HCT116 (cell line): ENCODE data around the gene CFAP61. TPM values are rescaled to one million over a fixed set of nuclear protein-coding genes. Genes with fewer than 3 reads are reported as not detected.

ENCODE experiments used
- ATAC-seq: fragments of 200-7000 bp; cut with Tn5 transposase; 2 replicates; pipeline ENCODE4 v1.9.1; 2020; ENCODE audit warnings: mild to moderate bottlenecking, moderate library complexity
- BruUV-seq: library from RNA; stranded (reverse); fragments of 400-500 nt; replicated peaks from 2 replicates; lab custom pipeline; 2021; lab: Mats Ljungman, UMichigan
- CTCF ChIA-PET: fragments of 300-600 bp; sonication (Branson Sonifier 250); formaldehyde crosslinking; loops from one replicate; lab custom pipeline; 2021; ENCODE audit warnings: antibody characterized with exemption; lab: Charles Lee
- POLR2A ChIA-PET: fragments of 300-600, 350-600 bp; sonication (Branson Sonifier 250); formaldehyde crosslinking; loops from one replicate; lab custom pipeline; 2021; ENCODE audit warnings: antibody characterized with exemption; lab: Charles Lee
- RAD21 ChIA-PET, 2 experiments: fragments of 300-600 bp; sonication (Branson Sonifier 250); formaldehyde crosslinking; loops; one replicate each; lab custom pipeline; 2023; ENCODE audit warnings: low total read pairs in 2 of 2; ENCODE audit not compliant: uncharacterized antibody in 2 of 2, unreplicated experiment in 2 of 2, low non-redundant PET in 1 of 2; lab: Charles Lee
- DNase-seq: peaks from one replicate; pipeline ENCODE4 v3.0.0-alpha.2; 2010; ENCODE audit warnings: low read depth, low spot score
- H2AFZ ChIP-seq: fragments of 200-600 bp; shearing (Covaris generic), sonication (generic); 2 replicates; pipeline ENCODE4 v1.6.1; 2017; ENCODE audit warnings: low read depth, mixed run types, mixed read lengths, antibody characterized with exemption, low read length; ENCODE audit not compliant: poor library complexity, severe bottlenecking
- H3K27ac ChIP-seq: 2 replicates; pipeline ENCODE4 v1.5.1; 2012; ENCODE audit warnings: low read depth, low read length
- H3K27me3 ChIP-seq: fragments of 200-600 bp; sonication (generic); 2 replicates; pipeline ENCODE4 v1.6.1; 2016; ENCODE audit warnings: mixed run types, low read length, mixed read lengths; ENCODE audit not compliant: insufficient read depth
- H3K36me3 ChIP-seq, 2 experiments: fragments of 200-500 bp in 1 of 2; fragments of 200-600 bp in 1 of 2; sonication (Bioruptor generic) in 1 of 2; sonication (generic) in 1 of 2; 2 replicates each; pipeline versions ENCODE4 v1.5.1 to v1.6.1; 2014 to 2016; ENCODE audit warnings: low read length in 2 of 2, inconsistent platforms in 1 of 2, mixed read lengths in 1 of 2, mixed run types in 1 of 2; ENCODE audit not compliant: insufficient read depth in 2 of 2, control insufficient read depth in 1 of 2
- H3K4me1 ChIP-seq, 2 experiments: fragments of 200-600 bp in 1 of 2; sonication (generic) in 1 of 2; 2 replicates each; pipeline versions ENCODE4 v1.5.1 to v1.6.1; 2012 to 2017; ENCODE audit warnings: low read length in 2 of 2, inconsistent platforms in 1 of 2, mild to moderate bottlenecking in 1 of 2, mixed read lengths in 1 of 2, mixed run types in 1 of 2, moderate library complexity in 1 of 2; ENCODE audit not compliant: insufficient read depth in 2 of 2, control insufficient read depth in 1 of 2
- H3K4me2 ChIP-seq: fragments of 200-600 bp; sonication (generic); 2 replicates; pipeline ENCODE4 v1.6.1; 2017; ENCODE audit warnings: mixed run types, low read length, mixed read lengths
- H3K4me3 ChIP-seq, 2 experiments: fragments of 200-600 bp in 1 of 2; sonication (generic) in 1 of 2; replicated peaks in 1 of 2; 2 replicates each; pipeline ENCODE4 v1.5.1; 2011 to 2016; ENCODE audit warnings: low read length in 2 of 2, control low read depth in 1 of 2, low read depth in 1 of 2, mild to moderate bottlenecking in 1 of 2, mixed read lengths in 1 of 2, mixed run types in 1 of 2
- H3K79me2 ChIP-seq: fragments of 200-600 bp; sonication (generic); 2 replicates; pipeline ENCODE4 v1.6.1; 2017; ENCODE audit warnings: mild to moderate bottlenecking, mixed run types, low read length, moderate library complexity, mixed read lengths; ENCODE audit not compliant: insufficient read depth
- H3K9ac ChIP-seq: fragments of 200-600 bp; sonication (generic); 2 replicates; pipeline ENCODE4 v1.6.1; 2016; ENCODE audit warnings: low read length, mixed read lengths
- H3K9me2 ChIP-seq: fragments of 200-600 bp; sonication (generic), shearing (Covaris generic); 2 replicates; pipeline ENCODE4 v1.6.1; 2017; ENCODE audit warnings: mixed run types, mild to moderate bottlenecking, moderate library complexity; ENCODE audit not compliant: insufficient read depth
- H3K9me3 ChIP-seq, 2 experiments: fragments of 200-500 bp in 1 of 2; fragments of 200-600 bp in 1 of 2; sonication (Bioruptor generic) in 1 of 2; sonication (generic) in 1 of 2; 2 replicates each; pipeline ENCODE4 v1.6.1; 2014 to 2017; ENCODE audit warnings: low read length in 2 of 2, mixed read lengths in 2 of 2, inconsistent platforms in 1 of 2, low read depth in 1 of 2, mild to moderate bottlenecking in 1 of 2, mixed run types in 1 of 2, moderate library complexity in 1 of 2; ENCODE audit not compliant: control insufficient read depth in 1 of 2, insufficient read depth in 1 of 2
- H4K20me1 ChIP-seq: fragments of 200-600 bp; sonication (generic), shearing (Covaris generic); 2 replicates; pipeline ENCODE4 v1.6.1; 2017; ENCODE audit warnings: mixed run types, mild to moderate bottlenecking, moderate library complexity; ENCODE audit not compliant: insufficient read depth
- CBX3 ChIP-seq: IDR thresholded peaks from 2 replicates; pipeline ENCODE4 v1.6.1; 2012; ENCODE audit warnings: low read depth
- CEBPB ChIP-seq: IDR thresholded peaks from 2 replicates; pipeline ENCODE4 v1.6.1; 2012; ENCODE audit warnings: low read depth
- EGR1 ChIP-seq: IDR thresholded peaks from 2 replicates; pipeline ENCODE4 v1.6.1; 2012; ENCODE audit warnings: low read depth
- ELF1 ChIP-seq: IDR thresholded peaks from 2 replicates; pipeline ENCODE4 v1.6.1; 2012; ENCODE audit warnings: low read depth, borderline replicate concordance
- EZH2 ChIP-seq: fragments of 200-600 bp; sonication (generic); IDR thresholded peaks from 2 replicates; pipeline ENCODE4 v1.6.1; 2017; ENCODE audit warnings: antibody characterized with exemption, mixed run types
- EZH2phosphoT487 ChIP-seq: fragments of 200-600 bp; IDR thresholded peaks from 2 replicates; pipeline ENCODE4 v1.6.1; 2018; ENCODE audit warnings: antibody characterized with exemption, borderline replicate concordance
- FOSL1 ChIP-seq: IDR thresholded peaks from 2 replicates; pipeline ENCODE4 v1.6.1; 2012; ENCODE audit warnings: low read depth
- JUND ChIP-seq: IDR thresholded peaks from 2 replicates; pipeline ENCODE4 v1.6.1; 2012
- SRF ChIP-seq: IDR thresholded peaks from 2 replicates; pipeline ENCODE4 v1.6.1; 2012; ENCODE audit warnings: low read depth
- TCF7L2 ChIP-seq: IDR thresholded peaks from 2 replicates; pipeline ENCODE4 v1.7.0; 2011; ENCODE audit warnings: borderline replicate concordance, inconsistent platforms; ENCODE audit not compliant: insufficient read depth, insufficient read length; ENCODE audit errors: extremely low read depth
- ZFX ChIP-seq: fragments of 450-650 bp; IDR thresholded peaks from 2 replicates; pipeline ENCODE4 v1.6.1; 2017
- ZNF274 ChIP-seq: fragments of 200-500 bp; sonication (Bioruptor generic); IDR thresholded peaks from 2 replicates; pipeline ENCODE4 v1.6.1; 2014; ENCODE audit warnings: mild to moderate bottlenecking, low read depth, low read length, inconsistent platforms
- intact Hi-C: fragments of 100-400 bp; cut with micrococcal nuclease; formaldehyde crosslinking; loops from 2 replicates; pipeline ENCODE4 v1.10.0; 2022
- total RNA-seq: library from RNA; stranded (reverse); gene quantifications from one replicate; pipeline ENCODE4 v1.2.1, GENCODE V29; 2021; ENCODE audit not compliant: unreplicated experiment
- TF ChIP-seq, protein P1 (sequence below): IDR thresholded peaks from 2 replicates; pipeline ENCODE4 v1.6.1; 2012
- TF ChIP-seq, protein P2 (sequence below), 3 experiments: fragments of 200-600 bp in 1 of 3; sonication (generic) in 1 of 3; IDR thresholded peaks in 2 of 3; conservative IDR thresholded peaks in 1 of 3; 2 replicates each; pipeline ENCODE4 v1.5.1; 2012 to 2017; ENCODE audit warnings: low read depth in 2 of 3, low read length in 2 of 3, antibody characterized with exemption in 1 of 3, borderline replicate concordance in 1 of 3, control low read depth in 1 of 3, mild to moderate bottlenecking in 1 of 3, mixed read lengths in 1 of 3, mixed run types in 1 of 3, moderate library complexity in 1 of 3; ENCODE audit not compliant: insufficient read depth in 1 of 3
- TF ChIP-seq, protein P3 (sequence below): IDR thresholded peaks from 2 replicates; pipeline ENCODE4 v1.6.1; 2012

Gene CFAP61
- total RNA-seq, 1 experiment from 2014 or later = 1.7 TPM

DNA sequence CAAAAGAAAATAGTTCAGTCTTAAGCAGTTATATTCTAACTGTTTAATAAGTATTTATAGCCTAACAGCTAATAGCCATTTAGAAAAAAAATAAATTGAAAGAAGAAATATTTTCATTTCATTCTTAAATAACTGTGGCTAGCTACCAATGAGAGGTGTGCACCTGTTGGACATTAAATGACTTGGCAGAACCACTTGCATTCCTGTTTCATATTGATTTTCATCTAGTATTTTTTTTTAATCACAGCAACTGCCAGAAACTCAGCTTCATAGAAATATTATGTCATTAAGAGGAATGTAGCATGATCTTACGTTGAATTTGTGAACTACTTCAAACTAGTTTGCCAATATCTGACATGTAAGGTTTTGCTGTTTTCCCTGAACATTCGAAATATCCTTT lies 25.0 kb upstream of the CFAP61 start (continued):
- no peak for TF ChIP-seq TCF7L2
- no peak for TF ChIP-seq CEBPB
- TF ChIP-seq ZNF274 = no peak
- TF ChIP-seq, all 23 proteins: peak for 0

DNA sequence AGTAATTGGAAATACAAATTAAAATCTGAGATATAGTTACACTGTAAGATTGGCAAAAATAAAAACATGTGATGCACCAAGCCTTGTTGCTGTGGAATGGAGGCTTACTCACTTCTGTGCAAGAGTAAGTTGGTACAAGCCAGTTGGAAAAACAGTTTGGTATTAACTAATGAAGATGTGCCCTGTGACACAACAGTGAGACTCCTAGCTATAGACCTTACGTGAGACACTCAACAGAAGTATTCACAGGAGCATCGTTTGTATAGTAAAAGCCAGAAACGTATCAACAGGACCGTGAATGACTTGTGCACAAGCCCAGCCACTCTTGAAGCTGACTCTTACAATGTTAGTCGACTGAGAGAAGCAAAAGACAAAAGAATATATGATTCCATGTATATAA lies 20.5 kb upstream of the CFAP61 start:
- CTCF ChIA-PET = no interaction called here
- peaks cover 61% of the 10 kb centered on the region for H3K79me2 ChIP-seq
- no peak overlapping the region for H2AFZ ChIP-seq
- TF ChIP-seq EGR1 (no peak), ELF1 (no peak), FOSL1 (no peak), JUND (no peak), ZFX (no peak), EZH2 (no peak)
- no peak overlapping the region for H3K27ac ChIP-seq
- H3K4me1 ChIP-seq = no peaks in the 10 kb centered on the region
- no TSS peak for BruUV-seq
- no peak for DNase-seq
- peaks cover 51 to 55% of the 10 kb centered on the region in 2 experiments for H3K36me3 ChIP-seq
- POLR2A ChIA-PET = no interaction called here
- RAD21 ChIA-PET = no interaction called here
- H3K9me2 ChIP-seq = no peaks in the 10 kb centered on the region
- H3K27me3 ChIP-seq = no peaks in the 10 kb centered on the region
- H3K4me2 ChIP-seq = no peak overlapping the region
- no peak for ATAC-seq
- H3K9ac ChIP-seq = no peak overlapping the region
- H3K4me3 ChIP-seq = no peak overlapping the region
- no peaks in the 10 kb centered on the region for H3K9me3 ChIP-seq
- intact Hi-C loops = no loop called here
- H4K20me1 ChIP-seq = peaks cover 11% of the 10 kb centered on the region; the same call in 1 of the 2 replicates

DNA sequence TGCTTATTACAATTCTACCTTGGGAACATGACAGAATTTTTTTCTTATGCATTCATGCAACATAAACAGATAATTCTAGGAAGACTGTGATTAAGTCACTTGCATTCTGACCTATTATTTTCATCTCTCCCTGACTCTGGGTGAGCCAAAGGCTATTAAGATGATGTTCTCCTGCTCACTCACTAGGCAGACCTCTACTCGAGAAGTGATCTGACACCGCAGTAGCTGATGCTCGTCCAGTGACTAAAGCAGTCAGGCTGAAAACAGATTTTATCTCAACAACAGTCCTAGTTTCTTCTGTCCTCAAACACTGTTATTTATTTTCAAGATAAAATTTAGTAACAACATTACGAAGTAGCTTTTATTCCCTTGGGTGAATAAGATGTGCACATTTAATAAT lies 17.8 kb upstream of the CFAP61 start:
- no peak for ATAC-seq
- POLR2A ChIA-PET = no interaction called here
- intact Hi-C loops = no loop called here
- Histone ChIP-seq H3K9me2 (no peaks in the 10 kb centered on the region), H3K9me3 (no peaks in the 10 kb centered on the region), H2AFZ (no peak overlapping the region), H3K9ac (no peak overlapping the region), H3K4me1 (no peaks in the 10 kb centered on the region), H3K27me3 (no peaks in the 10 kb centered on the region), H3K4me3 (no peak overlapping the region), H3K27ac (no peak overlapping the region), H4K20me1 (peaks cover 7% of the 10 kb centered on the region; the same call in 1 of the 2 replicates), H3K79me2 (peaks cover 35% of the 10 kb centered on the region), H3K4me2 (no peak overlapping the region), H3K36me3 (peaks cover 58 to 65% of the 10 kb centered on the region in 2 experiments)
- DNase-seq = no peak
- no TSS peak for BruUV-seq
- CTCF ChIA-PET = no interaction called here
- TF ChIP-seq ELF1 (no peak), ZFX (no peak), EGR1 (no peak), EZH2phosphoT487 (no peak), CBX3 (no peak), SRF (no peak), JUND (no peak), TCF7L2 (no peak)
- TF ChIP-seq, protein P1, sequence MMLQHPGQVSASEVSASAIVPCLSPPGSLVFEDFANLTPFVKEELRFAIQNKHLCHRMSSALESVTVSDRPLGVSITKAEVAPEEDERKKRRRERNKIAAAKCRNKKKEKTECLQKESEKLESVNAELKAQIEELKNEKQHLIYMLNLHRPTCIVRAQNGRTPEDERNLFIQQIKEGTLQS = no peak
- TF ChIP-seq, protein P2, sequence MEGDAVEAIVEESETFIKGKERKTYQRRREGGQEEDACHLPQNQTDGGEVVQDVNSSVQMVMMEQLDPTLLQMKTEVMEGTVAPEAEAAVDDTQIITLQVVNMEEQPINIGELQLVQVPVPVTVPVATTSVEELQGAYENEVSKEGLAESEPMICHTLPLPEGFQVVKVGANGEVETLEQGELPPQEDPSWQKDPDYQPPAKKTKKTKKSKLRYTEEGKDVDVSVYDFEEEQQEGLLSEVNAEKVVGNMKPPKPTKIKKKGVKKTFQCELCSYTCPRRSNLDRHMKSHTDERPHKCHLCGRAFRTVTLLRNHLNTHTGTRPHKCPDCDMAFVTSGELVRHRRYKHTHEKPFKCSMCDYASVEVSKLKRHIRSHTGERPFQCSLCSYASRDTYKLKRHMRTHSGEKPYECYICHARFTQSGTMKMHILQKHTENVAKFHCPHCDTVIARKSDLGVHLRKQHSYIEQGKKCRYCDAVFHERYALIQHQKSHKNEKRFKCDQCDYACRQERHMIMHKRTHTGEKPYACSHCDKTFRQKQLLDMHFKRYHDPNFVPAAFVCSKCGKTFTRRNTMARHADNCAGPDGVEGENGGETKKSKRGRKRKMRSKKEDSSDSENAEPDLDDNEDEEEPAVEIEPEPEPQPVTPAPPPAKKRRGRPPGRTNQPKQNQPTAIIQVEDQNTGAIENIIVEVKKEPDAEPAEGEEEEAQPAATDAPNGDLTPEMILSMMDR (IDR thresholded peaks at IDR 0.05 in 2 of 3, conservative IDR thresholded peaks at IDR 0.05 in 1 of 3; ENCODE audit: borderline replicate concordance in 1 of 3, insufficient read depth in 1 of 3, low read depth in 2 of 3, low read length in 2 of 3) = no peak
- TF ChIP-seq, protein P3, sequence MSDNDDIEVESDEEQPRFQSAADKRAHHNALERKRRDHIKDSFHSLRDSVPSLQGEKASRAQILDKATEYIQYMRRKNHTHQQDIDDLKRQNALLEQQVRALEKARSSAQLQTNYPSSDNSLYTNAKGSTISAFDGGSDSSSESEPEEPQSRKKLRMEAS = no peak
- RAD21 ChIA-PET = no interaction called here
